Ovary (tissue), 9 donors: ENCODE measurements around the gene PLEKHN1. TPM values are rescaled to one million over a fixed set of nuclear protein-coding genes. Genes with fewer than 3 reads are reported as not detected.

ENCODE experiments used
- DNase-seq, 5 donors: peaks; one replicate each; pipeline ENCODE4 v3.0.0-alpha.2; 2019 to 2020
- H3K27ac ChIP-seq, 2 donors: fragments of 200-600 bp; one replicate each; pipeline versions ENCODE4 v1.5.1 to v1.8.0; 2019 to 2022
- H3K27me3 ChIP-seq: fragments of 200-600 bp; one replicate; pipeline ENCODE4 v1.8.0; 2022
- H3K36me3 ChIP-seq: fragments of 200-600 bp; sonication (generic); one replicate; pipeline ENCODE4 v1.5.1; 2019
- H3K4me1 ChIP-seq: one replicate; pipeline ENCODE4 v1.8.1; 2013; ENCODE audit warnings: mild to moderate bottlenecking, moderate library complexity; ENCODE audit not compliant: insufficient read depth
- H3K4me3 ChIP-seq: fragments of 200-600 bp; sonication (generic); one replicate; pipeline ENCODE4 v1.5.1; 2017
- H3K9me3 ChIP-seq, 2 donors: fragments of 200-600 bp in 1 of 2; sonication (generic) in 1 of 2; one replicate each; pipeline versions ENCODE4 v1.5.1 to v1.8.1; 2013 to 2019; ENCODE audit warnings: mild to moderate bottlenecking in 1 of 2, moderate library complexity in 1 of 2
- EP300 ChIP-seq: sonication (generic); formaldehyde crosslinking; IDR thresholded peaks from one replicate; pipeline ENCODE4 v1.6.1; 2017; ENCODE audit warnings: antibody characterized with exemption
- POLR2A ChIP-seq: fragments of 450-650 bp; IDR thresholded peaks from one replicate; pipeline ENCODE4 v1.6.1; 2017; ENCODE audit warnings: antibody characterized with exemption, mild to moderate bottlenecking, moderate library complexity
- WGBS, 3 donors: extraction: QIAGEN DNeasy Blood & Tissue Kit in 1 of 3; methylation state at CpG; one replicate each; pipeline versions ENCODE4 v1.1.5 to v1.1.7; 2013 to 2017; 5-methylcytosine and 5-hydroxymethylcytosine counted together
- intact Hi-C, 4 donors: fragments of 100-400 bp; cut with DNase I; formaldehyde crosslinking; loops; one replicate each; pipeline versions ENCODE4 v1.11.0 to v1.15.1; 2022 to 2023
- polyA plus RNA-seq, 2 donors: library from polyadenylated mRNA; stranded (reverse); fragments of 200-250 nt in 1 of 2; fragments of 350-450 nt in 1 of 2; fragmentation: Illumina TruSeq in 1 of 2; extraction: RNeasy Lipid Tissue Mini Kit (QIAGEN cat#74804) in 1 of 2; gene quantifications; one replicate each; pipeline ENCODE4 v1.2.3, GENCODE V29; 2013 to 2014
- small RNA-seq: library from RNA; depleted of rRNA; stranded (forward); fragments of <200 nt; gene quantifications from one replicate; pipeline ENCODE3, GENCODE V24; 2016
- total RNA-seq, 7 donors: library from RNA; depleted of rRNA in 2 of 7; stranded (reverse); fragments of >200 nt in 2 of 7; fragmentation: NEBNext Ultra II Directional in 3 of 7; extraction: Animal tissue kit (Norgen Biotek cat#: 25700) in 3 of 7; gene quantifications; one replicate each; pipeline versions ENCODE4 v1.1.0 to v1.2.4, GENCODE V29; 2016 to 2023
- TF ChIP-seq, protein P1 (sequence below), 3 donors: fragments of 450-650 bp in 2 of 3; fragments of 200-600 bp in 1 of 3; IDR thresholded peaks; one replicate each; pipeline versions ENCODE4 v1.5.1 to v1.8.0; 2016 to 2022; ENCODE audit warnings: antibody characterized with exemption in 3 of 3, mild to moderate bottlenecking in 1 of 3
- donor health status: DM: no; HTN: no; CAD: no; lungs with moderate emphysema.
- donor health status: DM: no; HTN: no; CAD: no.
- donor health status: Bipolar disorder and iron deficiency.
- donor health status: DM: yes; HTN: yes; CAD: no.
- donor health status: DM: no; HTN: no; CAD: no.
- donor health status: DM: yes; HTN: yes; CAD: no.

The PLEKHN1 gene
- total and polyA plus RNA-seq, 9 donors: 0.10 to 0.34 (median 0.16) TPM; not detected in 3

DNA sequence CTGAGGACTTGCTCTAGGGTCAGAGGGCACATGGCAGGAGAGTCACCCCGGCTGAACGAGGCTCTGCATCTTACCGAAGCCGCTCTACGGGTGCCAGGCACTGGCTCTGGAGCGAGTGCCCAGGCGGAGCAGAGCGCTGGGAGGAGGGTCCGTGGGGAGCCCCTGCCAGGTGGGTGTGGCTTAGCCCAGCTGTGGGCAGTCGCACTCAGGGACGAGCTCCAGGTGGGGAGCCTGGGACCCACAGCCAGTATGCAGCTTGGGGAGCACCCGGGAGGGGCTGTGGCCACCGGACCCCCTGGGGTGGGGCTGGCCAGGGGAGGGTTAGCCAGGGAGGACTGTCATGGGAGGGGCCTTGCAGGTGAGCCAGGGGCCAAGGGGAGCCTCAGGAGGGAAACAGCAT is 57.4 kb downstream of the PLEKHN1 start:
- intact Hi-C loops: loop anchor here in 1 of 4 donors (10.0 kb wide), 1 partner anchor 211 kb away; the partner anchor contains the start of genes B3GALT6 and SDF4
- TF ChIP-seq, protein P1, sequence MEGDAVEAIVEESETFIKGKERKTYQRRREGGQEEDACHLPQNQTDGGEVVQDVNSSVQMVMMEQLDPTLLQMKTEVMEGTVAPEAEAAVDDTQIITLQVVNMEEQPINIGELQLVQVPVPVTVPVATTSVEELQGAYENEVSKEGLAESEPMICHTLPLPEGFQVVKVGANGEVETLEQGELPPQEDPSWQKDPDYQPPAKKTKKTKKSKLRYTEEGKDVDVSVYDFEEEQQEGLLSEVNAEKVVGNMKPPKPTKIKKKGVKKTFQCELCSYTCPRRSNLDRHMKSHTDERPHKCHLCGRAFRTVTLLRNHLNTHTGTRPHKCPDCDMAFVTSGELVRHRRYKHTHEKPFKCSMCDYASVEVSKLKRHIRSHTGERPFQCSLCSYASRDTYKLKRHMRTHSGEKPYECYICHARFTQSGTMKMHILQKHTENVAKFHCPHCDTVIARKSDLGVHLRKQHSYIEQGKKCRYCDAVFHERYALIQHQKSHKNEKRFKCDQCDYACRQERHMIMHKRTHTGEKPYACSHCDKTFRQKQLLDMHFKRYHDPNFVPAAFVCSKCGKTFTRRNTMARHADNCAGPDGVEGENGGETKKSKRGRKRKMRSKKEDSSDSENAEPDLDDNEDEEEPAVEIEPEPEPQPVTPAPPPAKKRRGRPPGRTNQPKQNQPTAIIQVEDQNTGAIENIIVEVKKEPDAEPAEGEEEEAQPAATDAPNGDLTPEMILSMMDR (IDR thresholded peaks at IDR 0.05): no peak
- TF ChIP-seq POLR2A: no peak
- TF ChIP-seq EP300: no peak
- no peaks in the 10 kb centered on the region for H3K4me1 ChIP-seq

DNA sequence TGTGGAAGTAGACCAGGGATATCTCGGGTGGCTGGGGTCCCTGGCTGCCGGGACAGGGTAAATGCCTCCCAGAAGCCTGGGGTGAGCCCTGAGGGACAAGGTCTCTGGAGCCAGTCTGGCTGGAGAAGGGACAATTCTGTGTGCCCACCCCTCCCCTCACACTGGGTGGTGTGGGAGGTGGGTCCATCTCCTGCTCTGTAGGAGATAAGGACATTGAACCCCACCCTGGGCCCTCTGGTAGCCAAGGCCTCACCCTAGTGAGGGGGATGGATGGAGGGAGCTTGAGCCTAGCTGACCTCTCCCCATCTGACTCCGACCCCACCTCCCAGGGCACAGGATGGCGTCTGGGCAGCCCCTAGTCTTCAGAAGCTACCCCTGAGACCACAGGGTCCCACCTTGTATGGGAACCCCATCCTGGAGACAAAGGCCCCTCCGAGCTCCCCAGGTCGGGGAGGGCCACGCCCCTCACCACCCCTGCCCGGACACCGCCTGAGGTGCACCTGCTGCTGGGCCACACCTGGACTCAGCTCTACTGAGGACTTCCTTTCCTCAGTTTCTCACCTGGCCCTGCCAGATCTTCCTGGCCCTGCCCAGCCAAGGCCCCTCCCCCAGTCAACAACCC is 58.0 kb downstream of the PLEKHN1 start:
- H3K4me1 ChIP-seq: no peaks in the 10 kb centered on the region
- 83 to 90% (median 84%) methylated on average over 9 of the region's 9 CpGs for WGBS, 3 donors
- no peak for TF ChIP-seq POLR2A
- TF ChIP-seq, protein P1 (IDR thresholded peaks at IDR 0.05): no peak
- no peak for TF ChIP-seq EP300
- no peaks in the 10 kb centered on the region for H3K9me3 ChIP-seq
- H3K4me3 ChIP-seq: no peak overlapping the region
- H3K27me3 ChIP-seq: no peaks in the 10 kb centered on the region
- no peaks in the 10 kb centered on the region for H3K36me3 ChIP-seq
- H3K27ac ChIP-seq: no peak overlapping the region
- DNase-seq: no peak
- intact Hi-C loops: loop anchor here in 1 of 4 donors (10.0 kb wide), 1 partner anchor 211 kb away; the partner anchor contains the start of genes B3GALT6 and SDF4

More for the DNA sequence above, 57.4 kb downstream of the PLEKHN1 start:
- no peaks in the 10 kb centered on the region for H3K36me3 ChIP-seq
- no peaks in the 10 kb centered on the region for H3K27me3 ChIP-seq
- no peak overlapping the region for H3K4me3 ChIP-seq
- 71 to 85% (median 76%) methylated on average over 13 of the region's 13 CpGs for WGBS, 3 donors
- DNase-seq: no peak
- no peak overlapping the region for H3K27ac ChIP-seq
- no peaks in the 10 kb centered on the region for H3K9me3 ChIP-seq

DNA sequence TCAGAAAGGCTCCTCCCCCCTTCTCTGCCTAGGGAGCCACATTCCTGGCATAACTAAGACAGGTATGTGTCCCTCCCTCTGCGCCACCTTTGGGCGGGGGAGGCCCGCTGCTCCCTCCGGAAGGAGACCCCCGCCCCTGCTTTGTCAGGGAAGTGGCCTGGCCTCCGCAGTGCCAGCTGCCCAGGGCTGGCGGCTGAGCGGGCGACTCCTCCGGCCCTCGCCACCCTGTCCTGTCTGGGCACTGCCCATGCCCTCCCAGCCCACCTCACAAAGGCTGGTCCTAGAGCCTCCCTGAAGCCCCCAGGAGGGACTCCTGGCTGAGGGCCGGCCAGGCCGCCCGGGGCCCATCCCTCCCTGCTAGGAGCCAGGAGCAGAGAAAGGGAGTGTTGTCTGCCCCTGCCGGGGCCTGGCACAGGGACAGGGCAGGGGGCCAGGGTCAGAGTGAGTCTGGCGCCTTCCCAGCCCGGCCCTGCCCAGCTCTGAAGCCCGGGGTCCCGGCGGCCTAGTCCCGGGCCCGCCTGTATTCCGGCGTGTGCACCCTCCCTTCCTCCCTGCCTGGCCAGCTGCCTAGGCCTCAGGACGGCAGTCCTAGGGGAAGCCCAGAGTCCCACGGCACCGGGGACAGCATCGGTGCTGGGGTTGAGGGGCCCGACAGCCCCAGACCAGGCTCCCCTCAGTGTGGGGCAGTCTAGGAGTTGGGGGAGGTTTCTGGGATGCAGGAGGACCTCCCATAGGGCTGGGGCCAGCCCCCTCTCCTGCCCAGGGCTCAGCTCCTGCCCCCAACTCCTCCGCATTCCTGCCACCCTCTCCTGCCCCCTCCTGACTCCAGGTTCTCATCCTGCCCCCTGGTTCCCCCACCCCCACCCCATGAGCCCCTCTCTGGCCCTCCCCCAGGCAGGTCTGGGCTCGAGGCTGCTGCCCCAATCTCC is 58.8 kb downstream of the PLEKHN1 start:
- no peak for TF ChIP-seq POLR2A
- TF ChIP-seq, protein P1 (IDR thresholded peaks at IDR 0.05): no peak
- TF ChIP-seq EP300: no peak

More for the DNA sequence above, 58.8 kb downstream of the PLEKHN1 start:
- H3K27ac ChIP-seq: no peak overlapping the region
- no peaks in the 10 kb centered on the region for H3K27me3 ChIP-seq
- DNase-seq: no peak
- H3K4me3 ChIP-seq: no peak overlapping the region
- no peaks in the 10 kb centered on the region for H3K9me3 ChIP-seq
- 62 to 75% (median 66%) methylated on average over 29 to 31 of the region's 31 CpGs for WGBS, 3 donors
- no peaks in the 10 kb centered on the region for H3K4me1 ChIP-seq
- intact Hi-C loops: loop anchor here in 1 of 4 donors (10.0 kb wide), 1 partner anchor 210 kb away; the partner anchor contains the start of genes B3GALT6 and SDF4
- no peaks in the 10 kb centered on the region for H3K36me3 ChIP-seq

Small RNA genes within 50 kb of the gene (small RNA-seq; reads per million reads assigned to genes)
- gene AL645608.3: not detected

Other genes with a start within 250 kb of the PLEKHN1 start
- gene SAMD11, start 42.6 kb upstream of the PLEKHN1 start, total RNA-seq: 10 to 100 TPM in 1 of 7 donors, 1 to 10 TPM in 5, under 1 TPM in 1; 0.85 to 10.6 (median 2.3) TPM
- gene SAMD11, start 42.6 kb upstream of the PLEKHN1 start, polyA plus RNA-seq: 1 to 10 TPM; 1.1 to 2.6 TPM
- gene NOC2L, start 7.2 kb upstream of the PLEKHN1 start, total RNA-seq: 10 to 100 TPM; 17.8 to 55.2 (median 46.3) TPM
- 10 to 100 TPM; 23.8 to 33.9 TPM for gene NOC2L, start 7.2 kb upstream of the PLEKHN1 start, polyA plus RNA-seq
- gene KLHL17, start 5.9 kb upstream of the PLEKHN1 start, total RNA-seq: 1 to 10 TPM; 1.5 to 6.7 (median 2.1) TPM
- 1 to 10 TPM in 1 of 2 donors, under 1 TPM in 1; 0.13 to 2.2 TPM for gene KLHL17, start 5.9 kb upstream of the PLEKHN1 start, polyA plus RNA-seq
- under 1 TPM in 4 of 7 donors, not detected in 3; 0.07 to 0.32 (median 0.22) TPM for gene PERM1, start 15.6 kb downstream of the PLEKHN1 start, total RNA-seq
- under 1 TPM in 1 of 2 donors, not detected in 1; 0.34 TPM for gene PERM1, start 15.6 kb downstream of the PLEKHN1 start, polyA plus RNA-seq
- 10 to 100 TPM in 3 of 7 donors, 1 to 10 TPM in 4; 4.5 to 76.2 (median 6.1) TPM for gene HES4, start 33.6 kb downstream of the PLEKHN1 start, total RNA-seq
- 1 to 10 TPM in 1 of 2 donors, not detected in 1; 8.4 TPM for gene HES4, start 33.6 kb downstream of the PLEKHN1 start, polyA plus RNA-seq
- 10 to 100 TPM in 6 of 7 donors, 1 to 10 TPM in 1; 7.8 to 37.3 (median 11.4) TPM for gene ISG15, start 47.0 kb downstream of the PLEKHN1 start, total RNA-seq
- 10 to 100 TPM in 1 of 2 donors, not detected in 1; 83.5 TPM for gene ISG15, start 47.0 kb downstream of the PLEKHN1 start, polyA plus RNA-seq
- gene AGRN, start 53.6 kb downstream of the PLEKHN1 start, total RNA-seq: 100 to 1,000 TPM in 1 of 7 donors, 10 to 100 TPM in 6; 10.0 to 138 (median 14.4) TPM
- gene AGRN, start 53.6 kb downstream of the PLEKHN1 start, polyA plus RNA-seq: 10 to 100 TPM in 1 of 2 donors, 1 to 10 TPM in 1; 2.7 to 13.6 TPM
- gene RNF223, start 107.8 kb downstream of the PLEKHN1 start, total RNA-seq: under 1 TPM in 2 of 7 donors, not detected in 5; 0.36 to 0.92 TPM
- not detected for gene RNF223, start 107.8 kb downstream of the PLEKHN1 start, polyA plus RNA-seq
- gene C1orf159, start 149.6 kb downstream of the PLEKHN1 start, total RNA-seq: 10 to 100 TPM in 4 of 7 donors, 1 to 10 TPM in 3; 5.3 to 22.1 (median 10.7) TPM
- 1 to 10 TPM in 1 of 2 donors, under 1 TPM in 1; 0.28 to 8.5 TPM for gene C1orf159, start 149.6 kb downstream of the PLEKHN1 start, polyA plus RNA-seq
- gene TTLL10, start 207.4 kb downstream of the PLEKHN1 start, total RNA-seq: 1 to 10 TPM in 3 of 7 donors, under 1 TPM in 2, not detected in 2; 0.60 to 7.0 (median 1.1) TPM
- not detected for gene TTLL10, start 207.4 kb downstream of the PLEKHN1 start, polyA plus RNA-seq
- gene TNFRSF18, start 240.1 kb downstream of the PLEKHN1 start, total RNA-seq: 1 to 10 TPM in 1 of 7 donors, under 1 TPM in 2, not detected in 4; 0.23 to 1.4 (median 0.41) TPM
- gene TNFRSF18, start 240.1 kb downstream of the PLEKHN1 start, polyA plus RNA-seq: under 1 TPM in 1 of 2 donors, not detected in 1; 0.10 TPM
- gene TNFRSF4, start 247.7 kb downstream of the PLEKHN1 start, total RNA-seq: 1 to 10 TPM in 3 of 7 donors, under 1 TPM in 4; 0.37 to 1.8 (median 0.71) TPM
- gene TNFRSF4, start 247.7 kb downstream of the PLEKHN1 start, polyA plus RNA-seq: 1 to 10 TPM in 1 of 2 donors, not detected in 1; 2.5 TPM